Bladder microvascular endothelial cell (primary cell): ENCODE data around the gene TP53TG3B. TPM values are rescaled to one million over a fixed set of nuclear protein-coding genes. Genes with fewer than 3 reads are reported as not detected.

Experiments used
- total RNA-seq: library from RNA; depleted of rRNA; stranded (reverse); fragments of >200 nt; gene quantifications from 2 replicates; pipeline ENCODE4 v1.2.3, GENCODE V29; 2014

The TP53TG3B gene, protein sequence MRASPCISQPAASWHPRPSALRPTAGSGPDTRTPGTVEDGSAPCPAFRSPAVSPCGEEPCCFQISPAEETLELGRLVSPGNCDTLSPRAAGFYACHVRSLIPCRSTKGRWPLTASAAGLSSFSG
- not detected in 2 replicates for total RNA-seq

DNA sequence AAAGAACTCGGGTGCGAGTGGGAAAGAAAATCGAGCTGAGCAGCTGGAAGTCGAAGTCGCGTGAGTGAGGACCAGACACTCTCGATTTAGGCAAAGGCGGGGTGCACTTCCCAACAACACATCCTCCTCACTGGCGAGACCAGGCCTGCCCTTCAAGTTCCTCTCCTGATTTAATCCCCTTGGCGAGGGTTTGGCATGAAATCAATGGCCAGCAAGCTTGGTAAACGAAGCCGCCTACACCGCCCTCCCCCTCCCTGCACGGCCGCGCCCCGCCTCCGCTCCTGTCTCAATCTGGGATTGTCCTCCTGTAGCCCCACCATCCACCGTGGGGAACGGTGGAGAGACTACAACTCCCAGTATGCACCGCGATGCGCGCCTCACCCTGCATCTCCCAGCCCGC is at the start of gene TP53TG3B:
TP53TG3B (plus strand) TSS at position 301 of the 400 bp plus-strand sequence; CDS start at position 369, 68 bp downstream.

Other genes with a start within 250 kb of the TP53TG3B start
- not detected in 2 replicates for gene TP53TG3C, start 166.6 kb upstream of the TP53TG3B start, total RNA-seq
- not detected in 2 replicates for gene TP53TG3E, start 56.5 kb upstream of the TP53TG3B start, total RNA-seq
- gene TP53TG3F, start 98.8 kb downstream of the TP53TG3B start, total RNA-seq, result not detected in 2 replicates